Effector memory CD8-positive, alpha-beta T cell (primary cell): ENCODE measurements around the gene CNDP1.

ENCODE experiments used
- ATAC-seq: fragments of 150-1000 bp; cut with Tn5 transposase; replicated peaks from 2 replicates; pipeline ENCODE4 v1.10.0; 2021; ENCODE audit warnings: mild to moderate bottlenecking, moderate library complexity
- DNase-seq, 3 experiments: peaks; one replicate each; pipeline ENCODE4 v3.0.0; 2021
- H3K27ac Mint-ChIP-seq, 2 donors: one replicate each; pipeline ENCODE4 v1.8.0; 2022; ENCODE audit warnings: mild to moderate bottlenecking in 2 of 2, mixed read lengths in 2 of 2, moderate library complexity in 2 of 2
- H3K27me3 Mint-ChIP-seq, 2 donors: one replicate each; pipeline ENCODE4 v1.8.0; 2022; ENCODE audit warnings: mixed read lengths in 2 of 2
- H3K36me3 Mint-ChIP-seq: one replicate; pipeline ENCODE4 v1.8.0; 2022; ENCODE audit warnings: mild to moderate bottlenecking, moderate library complexity, mixed read lengths; ENCODE audit not compliant: insufficient read depth
- H3K4me1 Mint-ChIP-seq, 2 donors: one replicate each; pipeline ENCODE4 v1.8.0; 2022; ENCODE audit warnings: low read depth in 2 of 2, mixed read lengths in 2 of 2
- H3K4me3 Mint-ChIP-seq, 2 donors: one replicate each; pipeline ENCODE4 v1.8.0; 2022; ENCODE audit warnings: mild to moderate bottlenecking in 2 of 2, mixed read lengths in 2 of 2, moderate library complexity in 2 of 2
- H3K9me3 Mint-ChIP-seq, 2 donors: one replicate each; pipeline ENCODE4 v1.8.0; 2022; ENCODE audit warnings: mixed read lengths in 2 of 2
- total RNA-seq, 9 experiments: gene quantifications; one replicate each; lab custom pipeline; 2026; lab: John Stamatoyannopoulos, UW

Gene CNDP1, protein sequence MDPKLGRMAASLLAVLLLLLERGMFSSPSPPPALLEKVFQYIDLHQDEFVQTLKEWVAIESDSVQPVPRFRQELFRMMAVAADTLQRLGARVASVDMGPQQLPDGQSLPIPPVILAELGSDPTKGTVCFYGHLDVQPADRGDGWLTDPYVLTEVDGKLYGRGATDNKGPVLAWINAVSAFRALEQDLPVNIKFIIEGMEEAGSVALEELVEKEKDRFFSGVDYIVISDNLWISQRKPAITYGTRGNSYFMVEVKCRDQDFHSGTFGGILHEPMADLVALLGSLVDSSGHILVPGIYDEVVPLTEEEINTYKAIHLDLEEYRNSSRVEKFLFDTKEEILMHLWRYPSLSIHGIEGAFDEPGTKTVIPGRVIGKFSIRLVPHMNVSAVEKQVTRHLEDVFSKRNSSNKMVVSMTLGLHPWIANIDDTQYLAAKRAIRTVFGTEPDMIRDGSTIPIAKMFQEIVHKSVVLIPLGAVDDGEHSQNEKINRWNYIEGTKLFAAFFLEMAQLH
- 0 to 3.4 (median 0.18) reads per million in 9 experiments for total RNA-seq

DNA sequence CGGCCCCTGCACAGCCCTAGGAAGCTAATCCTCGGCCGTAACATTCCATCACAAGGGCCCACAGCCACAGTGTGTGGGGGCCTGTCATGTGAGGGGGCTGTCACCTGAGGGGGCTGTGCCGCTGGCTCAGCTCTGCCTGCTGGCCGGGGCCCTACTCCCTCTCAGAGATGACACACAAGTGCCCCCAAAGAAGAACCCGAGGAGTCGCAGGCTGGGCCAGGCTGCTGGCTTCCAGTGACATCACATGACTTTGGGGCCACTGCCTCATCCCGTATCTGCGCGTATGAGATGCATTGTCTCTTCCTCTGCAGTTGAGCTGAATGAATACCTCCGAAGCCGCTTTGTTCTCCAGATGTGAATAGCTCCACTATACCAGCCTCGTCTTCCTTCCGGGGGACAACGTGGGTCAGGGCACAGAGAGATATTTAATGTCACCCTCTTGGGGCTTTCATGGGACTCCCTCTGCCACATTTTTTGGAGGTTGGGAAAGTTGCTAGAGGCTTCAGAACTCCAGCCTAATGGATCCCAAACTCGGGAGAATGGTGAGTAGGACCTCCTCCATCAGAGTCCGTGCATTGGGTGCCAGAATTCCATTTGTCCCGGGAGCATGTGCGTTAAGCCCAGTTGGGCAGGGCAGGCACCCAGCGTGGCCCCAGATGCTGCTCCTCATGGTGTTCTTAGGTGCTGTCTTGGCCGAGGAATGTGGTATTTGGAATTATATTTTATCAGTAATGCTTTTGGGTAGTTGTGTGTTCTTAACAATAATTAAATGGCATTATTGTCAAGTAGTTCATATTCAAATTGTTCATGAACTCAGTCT is at the start of gene CNDP1:
Gene CNDP1, plus strand, starts transcription at position 351 of the 820 bp plus-strand sequence. Its CDS starts 168 bp downstream, at position 519.
- peaks cover 3% of the 10 kb centered on the region for H3K36me3 Mint-ChIP-seq
- DNase-seq (no peak), ATAC-seq (no peak)
- no peak within 1 kb of the TSS for H3K4me3 Mint-ChIP-seq
- H3K27ac Mint-ChIP-seq: no peak within 1 kb of the TSS
- no peaks in the 10 kb centered on the region for H3K9me3 Mint-ChIP-seq
- no peaks in the 10 kb centered on the region for H3K4me1 Mint-ChIP-seq
- H3K27me3 Mint-ChIP-seq: peaks cover 6 to 26% of the 10 kb centered on the region in 2 donors

DNA sequence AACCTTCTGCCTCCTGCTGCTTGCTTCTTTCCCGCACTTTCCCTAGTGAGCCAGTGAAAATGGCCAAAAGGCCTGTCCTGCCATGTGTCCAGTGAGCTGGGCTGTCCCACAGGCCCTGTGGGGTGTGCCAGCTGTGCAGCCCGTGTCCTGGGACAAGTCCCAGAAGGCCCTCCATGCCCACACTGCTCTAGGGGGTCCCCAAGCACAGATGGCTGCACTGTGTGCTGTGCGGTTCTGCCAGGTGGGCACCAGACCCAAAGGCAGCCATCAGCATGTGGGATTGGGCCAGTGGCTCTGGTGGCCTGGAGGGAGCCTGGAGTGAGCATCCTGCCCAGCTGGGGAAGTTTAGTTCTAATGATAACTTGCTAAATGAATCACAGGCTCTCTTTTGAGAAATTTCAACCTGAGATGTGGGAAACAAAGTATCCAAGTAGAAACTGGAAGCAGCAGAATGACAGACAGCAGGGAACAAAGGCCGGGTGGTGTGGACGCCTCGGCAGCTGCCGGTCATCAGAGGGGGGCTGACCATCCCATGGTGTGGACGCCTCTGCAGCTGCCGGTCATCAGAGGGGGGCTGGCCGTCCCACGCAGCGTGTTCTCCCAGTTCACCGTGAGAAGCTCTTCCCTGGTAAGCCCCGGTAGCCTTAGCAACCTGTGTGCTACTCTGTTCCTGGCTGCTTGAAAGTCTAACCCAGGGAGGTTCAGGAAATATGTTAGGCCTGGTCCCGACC is 48.0 kb upstream of the CNDP1 start:
- H3K27me3 Mint-ChIP-seq: peaks cover 5 to 25% of the 10 kb centered on the region in 2 donors

DNA sequence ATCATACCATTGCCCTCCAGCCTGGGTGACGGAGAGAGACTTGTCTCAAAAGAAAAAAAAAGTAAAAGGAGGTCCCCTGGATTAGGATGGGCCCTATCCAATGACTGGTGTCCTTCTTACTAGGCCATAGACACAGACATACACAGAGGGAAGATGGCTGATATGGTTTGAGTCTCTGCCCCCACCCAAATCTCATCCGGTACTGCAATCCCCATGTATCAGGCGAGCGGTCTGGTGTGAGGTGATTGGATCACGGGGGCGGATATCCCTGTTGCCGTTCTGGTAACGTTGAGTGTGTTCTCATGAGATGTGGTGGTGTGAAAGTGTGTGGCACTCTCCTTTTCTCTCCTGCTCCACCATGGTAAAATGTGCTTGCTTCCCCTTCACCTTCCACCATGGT is 45.9 kb upstream of the CNDP1 start:
- Mint-ChIP-seq H3K4me3 (no peak overlapping the region), H3K36me3 (no peaks in the 10 kb centered on the region), H3K27me3 (peaks cover 0 to 25% of the 10 kb centered on the region in 2 donors), H3K4me1 (peaks cover 2 to 5% of the 10 kb centered on the region in 2 donors), H3K9me3 (no peaks in the 10 kb centered on the region), H3K27ac (no peak overlapping the region)
- DNase-seq (no peak), ATAC-seq (no peak)

More for the DNA sequence above, 48.0 kb upstream of the CNDP1 start:
- DNase-seq (no peak), ATAC-seq (no peak)
- Mint-ChIP-seq H3K36me3 (no peaks in the 10 kb centered on the region), H3K27ac (no peak overlapping the region), H3K4me3 (no peak overlapping the region), H3K4me1 (peaks cover 2 to 5% of the 10 kb centered on the region in 2 donors), H3K9me3 (no peaks in the 10 kb centered on the region)

GRCh38 chr18:74488864-74489263 is 45.4 kb upstream of the CNDP1 start:
- DNase-seq (no peak), ATAC-seq (no peak)
- no peak overlapping the region for H3K27ac Mint-ChIP-seq
- H3K4me3 Mint-ChIP-seq: no peak overlapping the region
- H3K27me3 Mint-ChIP-seq: peaks cover 0 to 25% of the 10 kb centered on the region in 2 donors
- H3K36me3 Mint-ChIP-seq: no peaks in the 10 kb centered on the region
- no peaks in the 10 kb centered on the region for H3K9me3 Mint-ChIP-seq
- peaks cover 2 to 5% of the 10 kb centered on the region in 2 donors for H3K4me1 Mint-ChIP-seq

GRCh38 chr18:74489676-74490075 is 44.6 kb upstream of the CNDP1 start:
- ATAC-seq (no peak), DNase-seq (no peak)
- peaks cover 2 to 3% of the 10 kb centered on the region in 2 donors for H3K4me1 Mint-ChIP-seq
- H3K27me3 Mint-ChIP-seq: peaks cover 0 to 25% of the 10 kb centered on the region in 2 donors
- H3K4me3 Mint-ChIP-seq: no peak overlapping the region
- no peaks in the 10 kb centered on the region for H3K36me3 Mint-ChIP-seq
- H3K27ac Mint-ChIP-seq: no peak overlapping the region
- no peaks in the 10 kb centered on the region for H3K9me3 Mint-ChIP-seq

- ATAC-seq (no peak), DNase-seq (no peak)
- Mint-ChIP-seq H3K27ac (peak overlapping the region in 1 of 2 donors; percentile 46), H3K9me3 (no peaks in the 10 kb centered on the region), H3K4me1 (peaks cover 7 to 13% of the 10 kb centered on the region in 2 donors), H3K27me3 (peaks cover 0 to 11% of the 10 kb centered on the region in 2 donors), H3K4me3 (no peak overlapping the region), H3K36me3 (peaks cover 11% of the 10 kb centered on the region)
Measured at GRCh38 chr18:74492259-74492658, 42.0 kb upstream of the CNDP1 start.

DNA sequence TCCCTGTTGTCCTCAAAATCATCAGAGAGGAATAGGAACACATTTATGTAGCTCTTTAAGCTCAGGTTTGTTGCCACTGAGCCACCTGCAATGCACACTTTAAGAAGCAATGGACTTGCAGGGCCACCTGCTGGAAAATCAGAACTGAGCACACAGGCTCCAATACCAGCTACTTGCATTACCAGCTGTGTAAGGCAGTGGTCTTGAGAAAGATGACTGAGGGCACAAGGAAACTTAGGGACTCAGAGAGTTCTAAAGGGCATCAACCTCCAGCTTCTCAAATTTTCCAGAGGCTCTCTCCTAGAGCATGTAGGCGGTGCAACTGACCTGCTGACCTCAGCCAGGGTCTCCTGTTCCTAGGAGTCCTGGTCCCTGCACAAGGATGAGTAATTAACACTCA is 40.6 kb upstream of the CNDP1 start:
- no peak overlapping the region for H3K27ac Mint-ChIP-seq
- peaks cover 0 to 8% of the 10 kb centered on the region in 2 donors for H3K27me3 Mint-ChIP-seq
- peaks cover 13 to 24% of the 10 kb centered on the region in 2 donors for H3K4me1 Mint-ChIP-seq
- no peak overlapping the region for H3K4me3 Mint-ChIP-seq
- ATAC-seq (peak; percentile 50), DNase-seq (peak; percentile 53 to 55 (median 54))
- H3K9me3 Mint-ChIP-seq: no peaks in the 10 kb centered on the region
- peaks cover 11% of the 10 kb centered on the region for H3K36me3 Mint-ChIP-seq

- H3K36me3 Mint-ChIP-seq: peaks cover 16% of the 10 kb centered on the region
- no peak for ATAC-seq
- H3K27ac Mint-ChIP-seq: no peak overlapping the region
- H3K9me3 Mint-ChIP-seq: no peaks in the 10 kb centered on the region
- H3K4me1 Mint-ChIP-seq: peaks cover 18 to 31% of the 10 kb centered on the region in 2 donors
- peak overlapping the region; percentile 37 to 56 for H3K4me3 Mint-ChIP-seq
- H3K27me3 Mint-ChIP-seq: peaks cover 0 to under 1% of the 10 kb centered on the region in 2 donors
- DNase-seq: no peak
Measured at GRCh38 chr18:74494514-74494913, 39.8 kb upstream of the CNDP1 start.

DNA sequence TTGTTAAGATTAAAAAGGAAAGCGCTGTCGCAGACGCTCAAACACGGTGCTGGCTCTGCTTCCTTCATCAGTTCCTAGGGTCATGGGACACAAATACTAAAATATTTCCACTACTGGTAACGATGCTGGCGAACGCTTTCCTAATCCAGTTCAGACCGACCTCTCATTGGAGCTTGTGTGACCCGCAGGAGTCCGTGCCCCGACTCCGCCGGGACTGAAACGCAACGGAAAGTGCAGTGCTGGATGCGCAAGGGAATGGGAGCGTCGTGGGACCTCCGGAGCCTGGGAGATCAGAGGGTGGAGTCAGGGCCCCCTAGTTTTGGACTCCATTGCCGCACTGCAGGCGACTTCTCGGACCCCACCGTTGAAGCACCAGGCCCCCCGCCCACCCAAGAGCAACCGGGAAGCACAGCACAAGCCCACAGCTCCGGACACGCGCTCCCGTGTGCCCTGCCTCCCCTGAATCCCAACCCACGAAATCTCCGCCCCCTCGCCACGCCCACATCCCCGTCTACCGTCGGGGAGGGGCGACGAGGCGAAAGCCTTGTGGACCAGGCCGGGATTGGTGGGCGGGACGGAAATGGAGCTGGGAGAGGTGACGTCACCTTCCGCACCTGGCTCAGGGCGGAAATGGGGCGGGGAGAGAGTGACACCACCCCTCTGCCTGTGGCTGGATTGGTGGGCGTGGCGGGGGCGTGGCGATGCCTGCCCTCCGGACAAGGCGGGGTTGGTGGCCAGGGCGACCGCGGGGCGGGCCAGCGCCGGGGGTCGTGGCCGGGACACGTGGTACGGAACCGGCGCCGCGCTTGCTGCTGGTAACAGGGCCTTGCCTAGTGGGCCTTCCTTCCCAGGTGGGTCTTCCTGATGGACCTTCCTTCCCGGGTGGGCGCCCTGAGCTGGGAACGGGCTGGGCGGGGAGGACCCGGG is 38.5 kb upstream of the CNDP1 start, which contains the start of gene CNDP2:
Gene CNDP2, plus strand, starts transcription at position 783 of the 927 bp plus-strand sequence. CDS start 3,611 bp downstream, outside the sequence.
- Mint-ChIP-seq H3K9me3 (no peaks in the 10 kb centered on the region), H3K4me3 (peak within 1 kb of the TSS; percentile 84 to 97), H3K36me3 (peaks cover 25% of the 10 kb centered on the region), H3K4me1 (peaks cover 25 to 40% of the 10 kb centered on the region in 2 donors), H3K27ac (peak within 1 kb of the TSS; percentile 91 to 97), H3K27me3 (no peaks in the 10 kb centered on the region)
- ATAC-seq: peak; percentile 72
- DNase-seq: peak; percentile 94 to 99 (median 98)

- peak in 2 of 3 experiments; percentile 25 to 27 for DNase-seq
- Mint-ChIP-seq H3K9me3 (no peaks in the 10 kb centered on the region), H3K4me3 (peak overlapping the region; percentile 84 to 97), H3K36me3 (peaks cover 32% of the 10 kb centered on the region), H3K27me3 (no peaks in the 10 kb centered on the region), H3K27ac (peak overlapping the region; percentile 91 to 97), H3K4me1 (peaks cover 27 to 40% of the 10 kb centered on the region in 2 donors)
- ATAC-seq: peak; percentile 13
Measured at GRCh38 chr18:74496508-74497323, 37.6 kb upstream of the CNDP1 start.

DNA sequence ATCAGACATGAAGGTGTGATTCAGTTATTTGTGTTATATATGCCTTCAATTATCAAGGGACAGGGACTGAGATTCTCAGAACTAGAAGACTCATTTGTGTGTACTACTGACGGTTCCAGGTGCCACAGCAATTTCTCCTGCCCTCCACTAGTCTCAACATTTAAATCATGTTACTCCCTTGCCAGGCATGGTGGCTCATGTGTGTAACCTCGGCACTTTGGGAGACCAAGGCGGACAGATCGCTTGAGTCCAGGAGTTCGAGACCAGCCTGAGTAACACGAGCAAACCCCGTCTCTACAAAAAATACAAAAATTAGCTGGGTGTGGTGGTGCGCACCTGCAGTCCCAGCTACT is 37.0 kb upstream of the CNDP1 start:
- H3K36me3 Mint-ChIP-seq: peaks cover 38% of the 10 kb centered on the region
- H3K4me3 Mint-ChIP-seq: peak overlapping the region; percentile 84 to 97
- ATAC-seq (no peak), DNase-seq (no peak)
- no peaks in the 10 kb centered on the region for H3K27me3 Mint-ChIP-seq
- peaks cover 27 to 40% of the 10 kb centered on the region in 2 donors for H3K4me1 Mint-ChIP-seq
- no peaks in the 10 kb centered on the region for H3K9me3 Mint-ChIP-seq
- H3K27ac Mint-ChIP-seq: peak overlapping the region; percentile 91 to 97
